ENCODE results near the gene RAB3B.

Gene RAB3B

DNA sequence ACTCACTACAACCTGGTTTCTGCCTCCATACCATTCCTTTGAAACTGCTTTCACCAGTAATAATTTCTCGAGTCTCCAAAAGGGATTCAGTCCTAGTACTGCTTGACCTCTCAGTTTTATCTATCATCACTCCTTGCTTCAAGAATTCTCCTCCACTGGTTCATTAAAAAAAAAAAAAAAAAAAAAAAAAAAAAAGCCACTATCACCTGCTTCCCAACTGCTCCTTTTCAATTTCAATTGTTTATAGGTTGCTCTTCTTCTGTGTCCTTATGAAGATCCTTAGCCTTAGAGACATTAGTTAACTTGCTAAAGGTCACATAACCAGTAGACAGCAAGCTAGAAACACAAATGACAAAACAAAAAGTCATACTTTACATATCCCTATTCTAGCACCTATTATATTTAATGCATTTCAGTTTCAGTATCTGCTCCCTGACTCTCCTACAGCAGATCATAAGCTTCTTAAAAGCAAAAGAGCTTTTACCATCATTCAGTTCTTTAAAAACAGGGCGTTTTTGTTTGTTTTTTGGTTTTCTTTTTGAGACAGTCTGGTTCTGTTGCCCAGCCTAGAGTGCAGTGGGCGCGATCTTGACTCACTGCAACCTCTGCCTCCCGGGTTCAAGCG is 119.0 kb downstream of the RAB3B start:
- DNase-seq (ENCODE audit: low read depth): no peak

DNA sequence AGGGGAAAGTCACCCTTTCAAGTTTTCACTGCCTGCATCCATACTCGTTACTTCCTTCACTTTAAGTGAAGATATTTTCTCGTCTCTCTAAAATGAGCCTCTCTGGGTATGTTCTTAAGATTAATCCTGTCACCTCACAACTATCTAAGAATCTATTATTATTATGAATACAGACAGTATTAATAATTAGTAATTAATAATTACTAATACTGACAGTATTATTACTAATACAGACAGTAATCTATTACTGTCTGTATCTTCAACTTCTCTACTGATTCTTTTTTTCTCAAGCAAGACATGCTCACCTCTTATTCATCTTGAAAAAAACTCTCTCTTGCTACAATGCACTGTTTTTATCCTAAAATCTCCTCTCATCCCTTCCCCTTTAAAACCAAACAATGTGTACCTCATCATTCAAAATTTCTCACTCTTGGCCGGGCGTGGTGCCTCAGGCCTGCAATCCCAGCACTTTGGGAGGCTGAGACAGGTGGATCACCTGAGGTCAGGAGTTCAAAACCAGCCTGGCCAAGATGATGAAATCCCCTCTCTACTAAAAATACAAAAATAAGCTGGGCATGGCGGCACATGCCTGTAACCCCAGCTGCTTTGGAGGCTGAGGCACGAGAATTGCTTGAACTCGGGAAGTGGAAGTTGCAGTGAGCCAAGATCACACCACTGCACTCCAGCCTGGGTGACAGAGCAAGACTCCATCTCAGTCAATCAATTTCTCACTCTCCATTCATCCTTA is 119.7 kb downstream of the RAB3B start:
- DNase-seq (ENCODE audit: low read depth): no peak

- DNase-seq (ENCODE audit: low read depth): no peak
Measured at GRCh38 chr1:51867479-51868232, 122.8 kb downstream of the RAB3B start.

DNA sequence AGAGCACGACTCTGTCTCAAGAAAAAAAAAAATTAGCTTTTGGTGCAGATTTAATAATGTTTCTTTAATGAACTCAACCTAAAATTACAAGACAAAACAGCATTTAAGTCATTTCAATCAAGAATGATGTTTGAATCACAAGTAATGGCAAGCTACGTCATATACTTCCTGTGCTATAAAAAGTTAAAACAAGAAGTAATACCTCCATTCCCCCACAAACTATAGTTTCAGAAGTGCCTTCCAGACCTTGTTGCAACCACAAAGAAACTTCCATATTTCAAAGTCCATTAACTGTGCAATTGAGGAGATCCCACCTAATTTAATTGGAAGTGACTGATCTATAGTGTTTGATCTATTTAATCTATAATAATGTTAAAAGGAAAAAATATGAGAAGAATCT is 127.1 kb downstream of the RAB3B start:
- DNase-seq (ENCODE audit: low read depth): no peak

DNA sequence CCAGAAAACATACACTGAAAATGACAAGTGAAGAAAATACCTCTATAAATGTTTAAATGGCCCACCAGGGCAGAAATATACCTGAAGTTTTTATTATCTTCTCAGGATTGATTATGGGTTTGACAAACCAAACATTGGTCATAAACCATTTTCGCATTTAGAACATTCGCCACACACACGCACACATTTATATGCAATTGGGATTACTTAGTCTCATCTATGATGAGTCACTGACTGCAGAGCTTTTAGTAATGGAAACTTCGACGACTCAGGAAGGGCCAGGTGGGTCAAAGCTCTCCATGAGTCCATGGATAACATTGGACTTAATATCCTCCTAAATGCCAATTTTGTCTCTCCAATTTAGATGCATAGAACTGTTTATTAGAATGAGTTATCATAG is 128.8 kb downstream of the RAB3B start:
- no peak for DNase-seq (ENCODE audit: low read depth)

GRCh38 chr1:51859735-51860134 is 130.8 kb downstream of the RAB3B start:
- DNase-seq (ENCODE audit: low read depth): no peak

GRCh38 chr1:51859333-51859732 is 131.2 kb downstream of the RAB3B start:
- DNase-seq (ENCODE audit: low read depth): no peak

DNA sequence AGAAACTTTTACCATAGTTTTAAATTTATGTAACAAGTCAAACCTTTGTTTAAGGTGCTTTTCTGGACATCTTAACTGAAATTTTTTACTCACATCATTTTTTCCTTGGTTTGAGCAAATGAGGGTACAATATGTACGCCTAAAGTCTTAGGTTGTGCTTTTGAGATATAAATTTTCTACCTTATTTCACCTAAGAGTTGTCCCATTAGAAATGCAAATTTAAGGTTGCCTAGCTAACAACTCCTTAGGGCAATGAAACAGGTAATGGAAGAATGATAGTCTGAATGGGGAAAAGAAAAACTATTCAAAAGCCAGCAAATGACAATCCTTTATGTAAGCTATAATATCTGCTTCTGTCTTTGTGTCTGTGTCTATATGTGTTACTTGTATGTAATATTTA is 131.6 kb downstream of the RAB3B start:
- DNase-seq (ENCODE audit: low read depth): no peak

Measured in stimulated activated CD8-positive, alpha-beta memory T cell treated with anti-CD3 and anti-CD28 coated beads, Interleukin-15, amount 100 ng/mL, for 1 hour (primary cell).